ENCODE measurements around the gene GFRA1.
"Not testable (repeated sequence)": the region's sequence is repeated elsewhere in the genome, so short reads cannot be mapped to it uniquely, and the experiment has no call there.

Gene GFRA1

GRCh38 chr10:116168745-116169144 lies 104.3 kb downstream of the GFRA1 start:
- TF ChIP-seq MAX (IDR thresholded peaks at IDR 0.05; ENCODE audit: low read depth, low read length) (no peak), CTCF (IDR thresholded peaks at IDR 0.05; ENCODE audit: low read depth, low read length) (no peak), MYC (IDR thresholded peaks at IDR 0.05; ENCODE audit: low read depth, low read length) (no peak), POLR2A (IDR thresholded peaks at IDR 0.05; ENCODE audit: extremely low read depth, insufficient read length) (no peak)
- H3K4me3 ChIP-seq (ENCODE audit: low read depth, low read length), result no peak overlapping the region
- no peak for DNase-seq (ENCODE audit: low read depth)

GRCh38 chr10:116168329-116168728 lies 104.7 kb downstream of the GFRA1 start:
- no peak overlapping the region for H3K4me3 ChIP-seq (ENCODE audit: low read depth, low read length)
- TF ChIP-seq MYC (IDR thresholded peaks at IDR 0.05; ENCODE audit: low read depth, low read length) (no peak), CTCF (IDR thresholded peaks at IDR 0.05; ENCODE audit: low read depth, low read length) (no peak), POLR2A (IDR thresholded peaks at IDR 0.05; ENCODE audit: extremely low read depth, insufficient read length) (no peak), MAX (IDR thresholded peaks at IDR 0.05; ENCODE audit: low read depth, low read length) (no peak)
- DNase-seq (ENCODE audit: low read depth), result no peak

- H3K4me3 ChIP-seq (ENCODE audit: low read depth, low read length); DNase-seq (ENCODE audit: low read depth): not testable (repeated sequence)
These were observed 107.1 kb downstream of the GFRA1 start for GRCh38 chr10:116165941-116166340.

GRCh38 chr10:116164291-116164690 lies 108.7 kb downstream of the GFRA1 start:
- H3K4me3 ChIP-seq (ENCODE audit: low read depth, low read length), result no peak overlapping the region
- no peak for DNase-seq (ENCODE audit: low read depth)
- TF ChIP-seq MAX (IDR thresholded peaks at IDR 0.05; ENCODE audit: low read depth, low read length) (no peak), MYC (IDR thresholded peaks at IDR 0.05; ENCODE audit: low read depth, low read length) (no peak), CTCF (IDR thresholded peaks at IDR 0.05; ENCODE audit: low read depth, low read length) (no peak)

DNA sequence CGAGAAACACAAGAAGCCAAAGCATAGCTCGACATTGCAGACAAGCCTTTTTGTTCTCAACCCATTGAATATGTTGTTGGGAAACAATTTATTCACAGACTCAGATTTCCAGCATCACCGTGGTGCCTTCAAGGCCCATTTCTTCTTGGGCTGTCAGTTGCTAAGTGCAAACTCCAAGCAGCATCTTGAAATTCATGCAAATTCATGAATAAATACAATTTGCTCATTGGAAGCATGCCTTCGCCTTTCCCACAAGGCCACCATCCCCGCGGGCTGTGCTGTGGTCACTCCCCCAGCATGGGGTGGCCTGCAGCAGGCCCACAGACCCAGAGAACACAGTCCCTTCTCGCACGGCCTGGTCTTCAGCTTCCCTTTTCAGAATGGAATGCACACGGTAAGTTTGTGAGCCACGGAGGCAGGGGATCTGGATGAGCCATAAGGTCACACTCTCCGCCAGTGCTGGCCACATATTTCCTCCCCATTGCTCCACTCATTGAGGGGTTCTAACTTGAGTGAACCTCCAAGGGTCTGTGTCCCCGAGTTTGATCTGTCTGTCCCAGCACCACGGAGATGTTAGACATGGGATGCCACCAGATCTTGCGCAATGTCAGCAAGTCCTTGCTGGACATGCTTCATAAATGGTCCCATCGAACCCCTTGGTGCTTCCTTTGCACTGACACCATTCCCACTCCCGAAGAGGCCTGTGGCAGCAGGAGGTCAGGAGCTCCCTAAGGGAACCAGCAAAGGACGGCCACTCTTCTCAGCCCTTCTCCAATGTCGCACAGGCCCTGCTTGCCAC lies 109.5 kb downstream of the GFRA1 start:
- peak; percentile 7 for DNase-seq (ENCODE audit: low read depth)
- H3K4me3 ChIP-seq (ENCODE audit: low read depth, low read length), result no peak overlapping the region
- no peak for TF ChIP-seq MAX (IDR thresholded peaks at IDR 0.05; ENCODE audit: low read depth, low read length)
- TF ChIP-seq MYC (IDR thresholded peaks at IDR 0.05; ENCODE audit: low read depth, low read length), result no peak
- no peak for TF ChIP-seq POLR2A (IDR thresholded peaks at IDR 0.05; ENCODE audit: extremely low read depth, insufficient read length)
- TF ChIP-seq CTCF (IDR thresholded peaks at IDR 0.05; ENCODE audit: low read depth, low read length), result no peak

GRCh38 chr10:116162851-116163250 lies 110.2 kb downstream of the GFRA1 start:
- H3K4me3 ChIP-seq (ENCODE audit: low read depth, low read length), result no peak overlapping the region
- no peak for DNase-seq (ENCODE audit: low read depth)
- TF ChIP-seq MAX (IDR thresholded peaks at IDR 0.05; ENCODE audit: low read depth, low read length) (no peak), CTCF (IDR thresholded peaks at IDR 0.05; ENCODE audit: low read depth, low read length) (no peak), MYC (IDR thresholded peaks at IDR 0.05; ENCODE audit: low read depth, low read length) (no peak), POLR2A (IDR thresholded peaks at IDR 0.05; ENCODE audit: extremely low read depth, insufficient read length) (no peak)

Measured in NB4 (cell line).